B cell (primary cell): ENCODE results near the gene INPP4A.

ENCODE experiments used
- CTCF ChIP-seq: fragments of 200-600 bp; IDR thresholded peaks from one replicate; pipeline ENCODE4 v1.8.0; 2022; ENCODE audit warnings: antibody characterized with exemption, mild to moderate bottlenecking
- EZH2 ChIP-seq: IDR thresholded peaks from 2 replicates; pipeline ENCODE4 v1.6.1; 2012; ENCODE audit warnings: borderline replicate concordance, low read depth, mild to moderate bottlenecking, moderate library complexity, low read length; ENCODE audit not compliant: insufficient read depth, poor library complexity, severe bottlenecking

GRCh38 chr2:98556344-98557033 lies 111.8 kb downstream of the INPP4A start:
- TF ChIP-seq CTCF (no peak), EZH2 (no peak)
